ENCODE data around the gene CCR2. TPM values are rescaled to one million over a fixed set of nuclear protein-coding genes. Genes with fewer than 3 reads are reported as not detected.
"Not testable (repeated sequence)": the region's sequence is repeated elsewhere in the genome, so short reads cannot be mapped to it uniquely, and the experiment has no call there.

The CCR2 gene
- total RNA-seq, 3 donors from 2014 or later, result 1.3 to 2.2 (median 2.0) TPM

DNA sequence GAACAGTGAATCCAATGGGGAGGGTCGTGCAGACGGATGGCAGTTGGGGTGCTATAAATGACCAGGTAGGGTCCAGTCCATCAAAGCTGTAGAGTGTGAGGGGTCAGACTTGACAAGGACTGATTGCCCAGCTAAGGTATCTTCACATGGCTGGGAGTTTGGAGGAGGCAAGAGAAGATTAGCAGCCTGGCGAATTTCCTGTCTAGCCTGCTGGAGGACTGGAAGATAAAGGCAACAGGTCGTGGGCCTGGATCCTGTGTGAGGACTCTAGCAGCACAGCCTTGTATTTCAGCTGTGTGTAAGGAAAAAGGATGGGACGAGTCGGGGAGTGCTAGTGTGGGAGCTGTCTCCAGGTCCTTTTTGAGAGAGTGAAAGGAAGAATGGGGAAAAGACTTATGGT lies 35.4 kb downstream of the CCR2 start:
- no peak for TF ChIP-seq POLR2AphosphoS5 (IDR thresholded peaks at IDR 0.05)
- no peak for TF ChIP-seq POLR2A (IDR thresholded peaks at IDR 0.05)
- TF ChIP-seq, protein P1, sequence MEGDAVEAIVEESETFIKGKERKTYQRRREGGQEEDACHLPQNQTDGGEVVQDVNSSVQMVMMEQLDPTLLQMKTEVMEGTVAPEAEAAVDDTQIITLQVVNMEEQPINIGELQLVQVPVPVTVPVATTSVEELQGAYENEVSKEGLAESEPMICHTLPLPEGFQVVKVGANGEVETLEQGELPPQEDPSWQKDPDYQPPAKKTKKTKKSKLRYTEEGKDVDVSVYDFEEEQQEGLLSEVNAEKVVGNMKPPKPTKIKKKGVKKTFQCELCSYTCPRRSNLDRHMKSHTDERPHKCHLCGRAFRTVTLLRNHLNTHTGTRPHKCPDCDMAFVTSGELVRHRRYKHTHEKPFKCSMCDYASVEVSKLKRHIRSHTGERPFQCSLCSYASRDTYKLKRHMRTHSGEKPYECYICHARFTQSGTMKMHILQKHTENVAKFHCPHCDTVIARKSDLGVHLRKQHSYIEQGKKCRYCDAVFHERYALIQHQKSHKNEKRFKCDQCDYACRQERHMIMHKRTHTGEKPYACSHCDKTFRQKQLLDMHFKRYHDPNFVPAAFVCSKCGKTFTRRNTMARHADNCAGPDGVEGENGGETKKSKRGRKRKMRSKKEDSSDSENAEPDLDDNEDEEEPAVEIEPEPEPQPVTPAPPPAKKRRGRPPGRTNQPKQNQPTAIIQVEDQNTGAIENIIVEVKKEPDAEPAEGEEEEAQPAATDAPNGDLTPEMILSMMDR (IDR thresholded peaks at IDR 0.05), result no peak
- Histone ChIP-seq H3K4me3 (no peak overlapping the region), H3K36me3 (no peaks in the 10 kb centered on the region), H3K9me3 (no peaks in the 10 kb centered on the region), H3K4me1 (no peaks in the 10 kb centered on the region), H3K27me3 (peaks cover 0 to 2% of the 10 kb centered on the region in 2 donors), H3K27ac (no peak overlapping the region)
- intact Hi-C loops (cut with DNase I; ENCODE audit: low total_unique reads), result no loop called here
- DNase-seq (ENCODE audit: low spot score in 2 of 2), result no peak

DNA sequence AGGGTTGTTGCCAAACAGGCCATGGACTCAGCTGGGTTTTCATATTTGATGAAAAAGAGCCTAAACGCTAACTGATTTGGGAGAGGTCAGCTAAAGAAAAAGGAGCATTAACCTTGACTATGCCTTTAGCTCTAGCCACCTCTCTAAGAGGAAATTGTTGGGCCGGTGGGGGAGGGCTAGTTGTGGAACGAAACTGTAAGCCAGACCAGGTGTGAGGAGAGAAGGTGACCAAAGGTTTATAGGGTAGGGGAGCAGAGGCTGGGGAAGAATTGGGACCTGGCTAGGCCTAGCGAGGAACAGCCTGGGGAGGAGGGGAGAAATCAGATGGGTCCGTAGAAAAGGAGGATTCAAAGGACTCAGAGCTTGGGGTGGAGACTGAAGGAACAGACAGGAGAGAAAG lies 37.6 kb downstream of the CCR2 start:
- H3K36me3 ChIP-seq; H3K4me3 ChIP-seq; H3K9me3 ChIP-seq; H3K4me1 ChIP-seq; H3K27me3 ChIP-seq; intact Hi-C loops (cut with DNase I; ENCODE audit: low total_unique reads); H3K27ac ChIP-seq; DNase-seq (ENCODE audit: low spot score in 2 of 2): not testable (repeated sequence)

DNA sequence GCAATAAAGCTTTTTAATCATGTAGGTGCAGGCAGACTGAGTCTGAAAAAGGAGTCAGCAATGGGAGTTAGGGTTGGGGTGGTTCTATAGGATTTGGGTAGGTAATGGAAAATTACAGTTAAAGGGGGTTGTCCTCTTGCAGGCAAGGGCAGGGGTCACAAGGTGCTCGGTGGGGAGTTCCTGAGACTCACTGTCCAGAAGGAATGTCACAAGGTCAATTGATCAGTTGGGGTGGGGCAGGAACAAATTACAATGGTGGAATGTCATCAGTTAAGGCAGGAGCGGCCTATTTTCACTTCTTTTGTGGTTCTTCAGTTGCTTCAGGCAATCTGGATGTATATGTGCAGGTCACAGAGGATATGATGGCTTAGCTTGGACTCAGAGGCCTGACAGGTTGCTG lies 39.1 kb downstream of the CCR2 start:
- H3K27ac ChIP-seq, result no peak overlapping the region
- TF ChIP-seq POLR2A (IDR thresholded peaks at IDR 0.05), result no peak
- TF ChIP-seq, protein P1 (IDR thresholded peaks at IDR 0.05), result no peak
- TF ChIP-seq POLR2AphosphoS5 (IDR thresholded peaks at IDR 0.05), result no peak
- no peak overlapping the region for H3K4me3 ChIP-seq
- no peaks in the 10 kb centered on the region for H3K36me3 ChIP-seq
- H3K27me3 ChIP-seq, result peaks cover 0 to 4% of the 10 kb centered on the region in 2 donors
- no peaks in the 10 kb centered on the region for H3K9me3 ChIP-seq
- intact Hi-C loops (cut with DNase I; ENCODE audit: low total_unique reads), result no loop called here
- no peaks in the 10 kb centered on the region for H3K4me1 ChIP-seq
- no peak for DNase-seq (ENCODE audit: low spot score in 2 of 2)

DNA sequence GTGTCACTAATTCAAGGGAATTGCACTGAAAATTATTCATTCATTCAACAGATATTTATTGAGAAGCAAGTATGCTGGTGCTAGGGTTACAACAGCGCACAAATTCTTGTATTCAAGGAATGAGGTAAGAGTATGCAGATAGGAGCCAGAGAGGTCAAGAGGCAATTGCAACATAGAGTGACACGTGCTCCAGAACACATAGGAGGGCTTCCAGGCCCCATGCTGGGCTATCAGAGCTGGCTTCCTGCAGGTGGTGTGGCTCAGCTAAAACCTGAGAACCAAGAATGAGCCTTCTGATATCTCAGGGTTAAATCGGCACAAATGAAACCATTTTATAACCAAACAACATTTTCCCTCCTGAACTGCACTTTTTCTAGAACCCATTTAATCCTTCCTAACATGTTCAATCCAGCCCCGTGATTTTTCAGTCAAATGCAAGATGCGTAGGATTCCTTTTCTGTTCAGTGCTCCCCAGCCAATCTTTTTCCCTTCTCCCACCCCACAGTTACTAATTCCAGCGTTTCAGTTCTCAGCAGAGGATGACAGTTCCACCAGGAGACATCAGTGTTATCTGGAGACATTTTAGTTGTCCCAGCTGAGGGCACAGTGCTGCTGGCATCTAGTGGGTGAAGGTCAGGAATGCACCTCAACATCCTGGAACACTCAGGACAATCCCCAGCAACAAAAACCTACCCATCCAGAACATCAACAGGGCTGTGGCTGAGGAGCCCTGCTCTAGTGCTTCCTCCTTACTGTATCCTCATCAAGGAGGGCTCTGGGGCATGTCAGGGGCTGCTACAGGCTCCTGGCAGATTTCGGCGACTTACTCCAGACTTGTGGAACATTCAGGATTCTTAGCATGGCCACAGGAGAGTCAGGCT lies 39.9 kb downstream of the CCR2 start:
- Histone ChIP-seq H3K4me3 (no peak overlapping the region), H3K4me1 (no peaks in the 10 kb centered on the region), H3K36me3 (no peaks in the 10 kb centered on the region), H3K27me3 (peaks cover 0 to 4% of the 10 kb centered on the region in 2 donors), H3K9me3 (no peaks in the 10 kb centered on the region), H3K27ac (no peak overlapping the region)
- intact Hi-C loops (cut with DNase I; ENCODE audit: low total_unique reads), result no loop called here
- no peak for DNase-seq (ENCODE audit: low spot score in 2 of 2)
- TF ChIP-seq POLR2A (IDR thresholded peaks at IDR 0.05) (no peak), POLR2AphosphoS5 (IDR thresholded peaks at IDR 0.05) (no peak)
- TF ChIP-seq, protein P1 (IDR thresholded peaks at IDR 0.05), result no peak

DNA sequence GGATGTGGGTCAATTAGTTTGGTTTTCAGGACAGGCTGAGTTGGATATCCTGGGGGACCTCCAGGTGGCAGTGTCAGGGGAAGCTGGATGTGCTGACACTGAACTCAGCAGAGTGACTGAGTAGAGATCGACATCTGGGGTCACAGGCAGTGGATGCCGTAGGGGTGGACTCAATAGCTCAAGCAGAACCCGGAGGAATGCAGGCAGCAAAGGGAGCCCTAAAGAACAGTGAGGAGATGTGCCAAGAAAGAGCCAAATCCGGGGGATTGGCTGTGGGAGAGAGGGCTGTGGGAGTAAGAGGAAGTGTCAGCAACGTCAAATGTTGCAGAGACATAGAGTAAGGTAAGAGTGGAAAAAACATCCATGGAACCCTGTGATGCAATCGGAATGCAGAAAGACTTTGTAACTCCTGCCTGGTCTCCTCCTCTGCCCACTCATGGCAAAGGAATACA lies 41.3 kb downstream of the CCR2 start:
- Histone ChIP-seq H3K36me3 (no peaks in the 10 kb centered on the region), H3K9me3 (no peaks in the 10 kb centered on the region), H3K4me3 (no peak overlapping the region), H3K27ac (no peak overlapping the region), H3K4me1 (no peaks in the 10 kb centered on the region), H3K27me3 (peaks cover 0 to 4% of the 10 kb centered on the region in 2 donors)
- no peak for DNase-seq (ENCODE audit: low spot score in 2 of 2)
- TF ChIP-seq, protein P1 (IDR thresholded peaks at IDR 0.05), result no peak
- intact Hi-C loops (cut with DNase I; ENCODE audit: low total_unique reads), result no loop called here
